GM12878 (cell line): ENCODE measurements around the gene UBE2F. TPM values are rescaled to one million over a fixed set of nuclear protein-coding genes. Genes with fewer than 3 reads are reported as not detected.

ENCODE experiments used
- ATF7 ChIP-seq: fragments of 450-650 bp; IDR thresholded peaks from 2 replicates; pipeline ENCODE4 v1.6.1; 2016; ENCODE audit warnings: low read depth, mild to moderate bottlenecking
- BACH1 ChIP-seq: fragments of 450-650 bp; IDR thresholded peaks from 2 replicates; pipeline ENCODE4 v1.6.1; 2017; ENCODE audit warnings: mild to moderate bottlenecking, borderline replicate concordance
- BHLHE40 ChIP-seq, 2 experiments: fragments of 450-650 bp in 1 of 2; IDR thresholded peaks; 2 replicates each; pipeline ENCODE4 v1.6.1; 2011 to 2017; ENCODE audit warnings: low read depth in 2 of 2, borderline replicate concordance in 1 of 2, improper control_type of control experiment in 1 of 2, low read length in 1 of 2, mild to moderate bottlenecking in 1 of 2
- CBFB ChIP-seq: IDR thresholded peaks from 2 replicates; pipeline ENCODE4 v1.6.1; 2016; ENCODE audit warnings: antibody characterized with exemption, low read depth
- CHD1 ChIP-seq: IDR thresholded peaks from 2 replicates; pipeline ENCODE4 v1.6.1; 2012; ENCODE audit warnings: low read depth, low read length, improper control_type of control experiment
- CREB1 ChIP-seq: IDR thresholded peaks from 2 replicates; pipeline ENCODE4 v1.6.1; 2012; ENCODE audit warnings: low read depth, mild to moderate bottlenecking, inconsistent platforms
- CREM ChIP-seq: IDR thresholded peaks from 2 replicates; pipeline ENCODE4 v1.6.1; 2014; ENCODE audit warnings: antibody characterized with exemption, low read depth
- ESRRA ChIP-seq: IDR thresholded peaks from 2 replicates; pipeline ENCODE4 v1.6.1; 2012; ENCODE audit warnings: mild to moderate bottlenecking, low read length, improper control_type of control experiment
- MEF2A ChIP-seq: IDR thresholded peaks from 2 replicates; pipeline ENCODE4 v1.6.1; 2011; ENCODE audit warnings: low read depth, mild to moderate bottlenecking, low read length, moderate library complexity; ENCODE audit not compliant: insufficient read depth
- NRF1 ChIP-seq: conservative IDR thresholded peaks from 2 replicates; pipeline ENCODE4 v1.6.1; 2011; ENCODE audit warnings: mild to moderate bottlenecking, low read depth, low read length, improper control_type of control experiment
- POU2F2 ChIP-seq: IDR thresholded peaks from 3 replicates; pipeline ENCODE4 v1.6.1; 2011; ENCODE audit warnings: low read depth, mild to moderate bottlenecking, low read length, borderline replicate concordance
- RAD51 ChIP-seq: fragments of 450-650 bp; IDR thresholded peaks from 2 replicates; pipeline ENCODE4 v1.6.1; 2016; ENCODE audit warnings: moderate library complexity, mild to moderate bottlenecking, inconsistent platforms
- SMAD5 ChIP-seq: IDR thresholded peaks from 2 replicates; pipeline ENCODE4 v1.6.1; 2016; ENCODE audit warnings: antibody characterized with exemption, low read depth
- SMC3 ChIP-seq: IDR thresholded peaks from 2 replicates; pipeline ENCODE4 v1.6.1; 2011; ENCODE audit warnings: low read length, improper control_type of control experiment, borderline replicate concordance
- SPI1 ChIP-seq: IDR thresholded peaks from 2 replicates; pipeline ENCODE4 v1.6.1; 2011; ENCODE audit warnings: low read depth, mild to moderate bottlenecking, low read length, moderate library complexity, borderline replicate concordance; ENCODE audit not compliant: insufficient read depth
- SUZ12 ChIP-seq: fragments of 200-600 bp; sonication (generic); IDR thresholded peaks from one replicate; pipeline ENCODE4 v1.6.1; 2018; ENCODE audit warnings: antibody characterized with exemption, mild to moderate bottlenecking; ENCODE audit not compliant: unreplicated experiment
- TAF1 ChIP-seq: IDR thresholded peaks from 2 replicates; pipeline ENCODE4 v1.6.1; 2011; ENCODE audit warnings: mild to moderate bottlenecking, low read depth, low read length, borderline replicate concordance
- TBL1XR1 ChIP-seq: IDR thresholded peaks from 2 replicates; pipeline ENCODE4 v1.6.1; 2012; ENCODE audit warnings: low read depth, low read length, improper control_type of control experiment
- TCF7 ChIP-seq: IDR thresholded peaks from 2 replicates; pipeline ENCODE4 v1.6.1; 2014; ENCODE audit warnings: antibody characterized with exemption, borderline replicate concordance
- USF1 ChIP-seq: IDR thresholded peaks from 2 replicates; pipeline ENCODE4 v1.6.1; 2011; ENCODE audit warnings: borderline replicate concordance, low read depth, mild to moderate bottlenecking, moderate library complexity, mixed read lengths, low read length; ENCODE audit not compliant: insufficient read depth; ENCODE audit errors: extremely low read length
- ZBTB40 ChIP-seq: fragments of 450-650 bp; IDR thresholded peaks from 2 replicates; pipeline ENCODE4 v1.6.1; 2016; ENCODE audit warnings: mild to moderate bottlenecking, moderate library complexity, borderline replicate concordance
- ZNF384 ChIP-seq: IDR thresholded peaks from 2 replicates; pipeline ENCODE4 v1.6.1; 2012; ENCODE audit warnings: low read depth, mild to moderate bottlenecking, low read length, improper control_type of control experiment, borderline replicate concordance
- ZNF622 ChIP-seq: fragments of 450-650 bp; IDR thresholded peaks from 2 replicates; pipeline ENCODE4 v1.6.1; 2017; ENCODE audit warnings: mild to moderate bottlenecking, inconsistent platforms
- ZZZ3 ChIP-seq: IDR thresholded peaks from 2 replicates; pipeline ENCODE4 v1.6.1; 2011; ENCODE audit warnings: low read depth; ENCODE audit not compliant: control insufficient read depth, insufficient read length
- polyA plus RNA-seq, 11 experiments: library from polyadenylated mRNA; depleted of rRNA in 4 of 11; unstranded in 6 of 11; stranded (reverse) in 5 of 11; fragments of >200 nt; fragmentation: Nextera tagmentation in 4 of 11; fragmentation: Illumina TruSeq in 1 of 11; extraction: Ambion mirVana in 4 of 11; extraction: Trizol in 1 of 11; gene quantifications; 1 replicate in 1 of 11; 2 replicates in 10 of 11; pipeline versions ENCODE4 v1.2.1 to v1.2.3, GENCODE V29; 2011 to 2016; ENCODE audit warnings: inconsistent platforms in 2 of 11, missing spikeins in 2 of 11, low read depth in 1 of 11
- total RNA-seq, 4 experiments: library from RNA; depleted of rRNA in 3 of 4; stranded (reverse); fragments of >200 nt in 3 of 4; fragmentation: Illumina TruSeq in 1 of 4; extraction: Trizol in 1 of 4; gene quantifications; 2 replicates each; pipeline versions ENCODE4 v1.2.1 to v1.2.3, GENCODE V29; 2013 to 2021
- TF ChIP-seq, protein P1 (sequence below): IDR thresholded peaks from 2 replicates; pipeline ENCODE4 v1.6.1; 2012; ENCODE audit warnings: low read depth, low read length, improper control_type of control experiment

Gene UBE2F
- total and polyA plus RNA-seq, 10 of the 15 experiments (the other 5 are each of a cell fraction or from before 2014, with no cell fraction given), result 12.3 to 64.4 (median 31.5) TPM

GRCh38 chr2:237998530-237998929 is 31.7 kb downstream of the UBE2F start (continued):
- TF ChIP-seq TCF7, result no peak
- peak; percentile 30; the same call in 1 of the 2 replicates for TF ChIP-seq ZBTB40
- no peak for TF ChIP-seq USF1
- peak; percentile 96 for TF ChIP-seq ATF7
- TF ChIP-seq BACH1, result peak; percentile 14; the same call in 1 of the 2 replicates
- TF ChIP-seq SPI1, result no peak
- TF ChIP-seq ESRRA, result no peak
- peak; percentile 57; the same call in 1 of the 2 replicates for TF ChIP-seq RAD51
- TF ChIP-seq ZNF622, result no peak
- TF ChIP-seq CREB1, result 0 out of 2 replicates have a peak, but pooled peaks have one; percentile 16
- no peak for TF ChIP-seq CHD1
- TF ChIP-seq SMAD5, result no peak
- TF ChIP-seq NRF1, result no peak
- no peak for TF ChIP-seq ZZZ3
- peak; percentile 95 for TF ChIP-seq ZNF384
- peak; percentile 51; the same call in 1 of the 2 replicates for TF ChIP-seq CREM
- no peak for TF ChIP-seq TAF1
- TF ChIP-seq SMC3, result no peak
- peak; percentile 74; the same call in 1 of the 3 replicates for TF ChIP-seq POU2F2
- TF ChIP-seq CBFB, result no peak
- TF ChIP-seq, protein P1, sequence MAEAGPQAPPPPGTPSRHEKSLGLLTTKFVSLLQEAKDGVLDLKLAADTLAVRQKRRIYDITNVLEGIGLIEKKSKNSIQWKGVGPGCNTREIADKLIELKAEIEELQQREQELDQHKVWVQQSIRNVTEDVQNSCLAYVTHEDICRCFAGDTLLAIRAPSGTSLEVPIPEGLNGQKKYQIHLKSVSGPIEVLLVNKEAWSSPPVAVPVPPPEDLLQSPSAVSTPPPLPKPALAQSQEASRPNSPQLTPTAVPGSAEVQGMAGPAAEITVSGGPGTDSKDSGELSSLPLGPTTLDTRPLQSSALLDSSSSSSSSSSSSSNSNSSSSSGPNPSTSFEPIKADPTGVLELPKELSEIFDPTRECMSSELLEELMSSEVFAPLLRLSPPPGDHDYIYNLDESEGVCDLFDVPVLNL, result no peak
- no peak for TF ChIP-seq TBL1XR1
- TF ChIP-seq MEF2A, result no peak
- TF ChIP-seq BHLHE40 (IDR thresholded peaks at IDR 0.05; ENCODE audit: borderline replicate concordance in 1 of 2, low read depth in 2 of 2, low read length in 1 of 2), result peak; percentile 7 to 58; a peak in 1 of 4 replicates
- TF ChIP-seq SUZ12, result no peak
